Stimulated activated CD8-positive, alpha-beta memory T cell treated with anti-CD3 and anti-CD28 coated beads, Interleukin-7, amount 100 ng/mL, for 1 hour (primary cell): ENCODE results near the gene DMGDH.

Experiments used
- DNase-seq, 2 donors: peaks; one replicate each; pipeline ENCODE4 v3.0.0-alpha.2; 2020; ENCODE audit warnings: low read depth in 2 of 2

DMGDH gene

DNA sequence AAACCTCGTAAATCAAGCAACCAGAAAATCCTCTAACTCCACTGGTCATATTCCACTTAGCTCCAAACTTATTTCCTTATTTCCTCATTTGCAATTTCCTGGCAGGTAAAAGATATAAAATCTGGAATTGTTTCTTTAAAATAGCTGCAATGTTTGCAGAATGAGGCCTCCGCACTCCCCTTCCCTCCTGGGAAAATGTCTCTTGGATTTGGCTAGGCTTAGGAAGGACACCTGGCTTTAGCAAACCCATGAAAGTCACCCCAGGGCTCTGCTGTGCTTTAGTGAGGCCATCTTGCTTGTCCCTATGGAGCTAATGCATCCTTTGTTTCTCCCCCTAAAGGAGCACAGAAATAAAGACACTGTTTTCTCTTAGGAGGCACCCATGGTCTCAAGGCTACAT, 94.9 kb downstream of the DMGDH start:
- no peak for DNase-seq

DNA sequence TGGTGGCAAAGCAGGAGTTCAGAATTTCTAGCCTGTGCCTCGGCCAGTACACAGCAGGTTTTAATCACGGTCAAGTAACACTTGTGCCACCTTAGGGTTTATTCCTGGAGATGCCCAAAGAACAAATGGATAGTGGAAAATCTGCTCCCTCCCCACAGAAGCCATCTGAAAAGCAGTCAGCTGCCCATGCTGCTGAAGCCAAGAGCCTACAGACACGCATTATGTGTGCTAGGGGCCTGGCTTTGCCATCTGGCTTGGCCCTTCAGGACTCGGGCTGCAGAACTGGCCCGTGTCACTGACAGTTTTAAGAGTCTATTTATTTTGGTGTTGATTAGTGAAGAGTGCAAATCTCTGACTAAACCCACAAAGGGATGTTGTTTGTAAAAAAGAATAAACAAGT, 95.5 kb downstream of the DMGDH start:
- DNase-seq = no peak

DNA sequence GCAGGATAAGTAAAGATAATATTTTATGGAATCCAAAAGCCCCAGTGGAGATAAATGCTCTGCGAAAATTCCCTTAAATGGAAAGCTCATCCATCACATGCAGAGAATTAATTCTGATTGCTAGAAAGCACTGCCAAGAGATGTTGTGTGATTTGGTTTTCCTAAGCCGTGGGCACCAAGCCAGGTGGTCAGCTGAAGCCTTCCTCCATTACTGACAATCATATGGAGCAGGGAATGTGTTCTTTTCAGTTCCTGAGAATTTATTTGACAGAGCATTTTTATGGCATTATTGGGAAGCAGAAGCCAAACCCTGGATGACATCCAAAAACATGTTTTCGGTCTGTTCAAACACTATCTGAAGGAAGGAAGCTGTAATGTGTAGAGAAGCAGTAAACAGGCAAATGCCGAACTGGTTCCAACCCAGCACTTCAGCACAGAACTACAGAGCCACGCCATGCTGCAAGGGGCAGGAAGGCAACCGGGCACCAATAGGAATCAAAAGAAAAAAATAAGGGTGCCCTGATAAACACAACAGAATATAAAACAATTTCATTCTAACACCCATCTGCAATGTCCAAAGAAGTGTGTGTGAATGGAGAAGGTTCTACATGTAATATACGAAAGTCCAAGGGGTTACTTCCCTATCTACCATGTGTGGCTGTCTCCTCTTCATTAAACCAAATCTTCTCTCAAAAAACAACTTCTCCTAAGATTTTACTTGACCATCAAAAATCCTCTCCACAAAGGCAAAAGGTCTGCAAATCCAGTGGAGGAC, 96.6 kb downstream of the DMGDH start:
- DNase-seq = no peak

DNA sequence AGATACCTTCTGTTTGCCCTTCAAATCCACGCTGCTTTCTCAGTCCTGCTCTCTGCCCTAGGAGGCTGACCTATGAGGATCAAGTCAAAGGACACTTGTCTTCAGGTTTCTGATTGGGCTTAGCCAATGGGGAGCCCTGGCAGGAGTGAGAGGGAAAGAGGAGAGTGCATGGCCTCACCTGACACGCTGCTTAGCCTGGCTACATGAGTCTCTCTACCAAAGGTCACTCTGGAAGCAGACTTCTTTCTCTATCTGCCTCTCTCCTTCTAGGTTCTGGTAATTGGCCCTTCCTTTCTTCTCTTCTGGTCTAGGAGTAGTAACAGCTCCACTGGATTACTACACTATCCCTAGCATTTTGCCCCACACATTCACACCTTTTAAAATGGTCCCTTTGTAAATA, 97.5 kb downstream of the DMGDH start:
- no peak for DNase-seq

DNA sequence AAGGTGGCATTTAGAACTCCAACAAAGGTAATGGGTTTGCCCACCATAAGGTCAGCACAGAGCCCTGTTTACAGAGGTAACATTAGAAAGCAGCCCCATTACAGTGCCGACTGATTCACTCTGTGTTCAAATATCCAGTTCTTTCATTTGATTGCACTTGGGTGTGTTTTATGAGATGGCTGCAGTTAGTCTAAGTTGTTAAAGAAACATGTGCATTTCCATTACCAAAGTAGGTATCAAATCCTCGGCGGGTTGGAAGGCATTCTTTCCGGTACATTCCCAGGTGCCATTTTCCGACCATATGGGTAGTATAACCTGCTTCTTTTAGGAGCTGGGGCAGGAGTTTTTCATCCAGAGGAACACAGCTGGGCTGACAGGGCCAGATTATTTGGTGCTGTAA, 100.7 kb downstream of the DMGDH start:
- no peak for DNase-seq

DNA sequence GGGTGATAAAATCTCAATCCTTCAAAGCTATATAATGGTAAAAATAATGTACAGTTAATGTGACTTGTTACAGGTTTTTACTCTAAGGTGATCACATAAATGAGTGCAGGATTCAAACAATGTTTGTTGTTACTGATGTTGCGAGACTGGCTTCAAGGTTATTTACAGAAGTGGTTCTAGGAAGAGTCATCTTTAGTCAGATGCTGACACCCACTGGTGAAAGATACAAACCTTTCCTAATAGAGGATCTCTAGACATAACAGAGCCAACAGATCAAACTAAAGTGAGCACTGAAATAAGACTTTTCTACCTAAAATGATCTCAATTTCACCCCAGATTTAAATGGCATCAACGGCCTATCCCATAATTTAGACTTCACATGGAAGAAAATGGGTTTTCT, 104.6 kb downstream of the DMGDH start:
- no peak for DNase-seq

DNA sequence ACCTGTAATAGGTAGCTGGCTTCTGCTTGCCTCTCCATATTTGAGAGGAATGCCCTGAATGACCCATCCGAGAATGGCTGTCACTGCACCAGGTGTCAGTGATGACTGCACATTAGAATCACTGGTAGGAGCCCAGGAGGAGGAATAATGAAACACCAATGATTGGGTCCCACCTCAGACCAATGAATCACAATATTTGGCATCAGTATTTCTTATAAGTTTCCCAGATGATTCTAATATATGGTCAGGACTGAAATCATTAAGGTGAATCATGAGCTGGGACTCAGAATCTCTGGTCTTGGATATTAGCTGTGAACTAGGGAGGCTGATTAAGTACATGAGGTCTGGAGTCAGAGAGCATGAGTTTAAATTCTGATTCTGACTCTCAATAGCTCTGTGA, 107.7 kb downstream of the DMGDH start:
- no peak for DNase-seq

DNA sequence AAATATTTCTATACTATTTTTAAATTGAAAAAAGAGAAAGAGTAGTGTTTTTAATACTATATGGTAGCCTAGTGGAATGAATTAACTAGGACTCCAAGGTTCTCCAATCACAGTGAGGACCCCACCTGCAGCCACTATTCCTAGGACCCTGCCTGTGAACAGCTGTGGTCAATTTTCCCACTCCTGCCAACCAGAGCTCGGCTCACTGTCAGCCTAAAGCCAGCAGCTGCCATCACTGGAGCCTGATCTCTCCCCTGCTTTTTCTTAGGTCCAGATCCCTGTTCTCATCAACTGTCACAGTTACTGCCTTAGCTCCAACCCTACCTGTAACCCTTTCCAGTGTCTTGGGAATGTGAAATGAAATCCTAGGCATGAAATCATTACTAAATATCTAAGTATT, 109.7 kb downstream of the DMGDH start:
- no peak for DNase-seq

DNA sequence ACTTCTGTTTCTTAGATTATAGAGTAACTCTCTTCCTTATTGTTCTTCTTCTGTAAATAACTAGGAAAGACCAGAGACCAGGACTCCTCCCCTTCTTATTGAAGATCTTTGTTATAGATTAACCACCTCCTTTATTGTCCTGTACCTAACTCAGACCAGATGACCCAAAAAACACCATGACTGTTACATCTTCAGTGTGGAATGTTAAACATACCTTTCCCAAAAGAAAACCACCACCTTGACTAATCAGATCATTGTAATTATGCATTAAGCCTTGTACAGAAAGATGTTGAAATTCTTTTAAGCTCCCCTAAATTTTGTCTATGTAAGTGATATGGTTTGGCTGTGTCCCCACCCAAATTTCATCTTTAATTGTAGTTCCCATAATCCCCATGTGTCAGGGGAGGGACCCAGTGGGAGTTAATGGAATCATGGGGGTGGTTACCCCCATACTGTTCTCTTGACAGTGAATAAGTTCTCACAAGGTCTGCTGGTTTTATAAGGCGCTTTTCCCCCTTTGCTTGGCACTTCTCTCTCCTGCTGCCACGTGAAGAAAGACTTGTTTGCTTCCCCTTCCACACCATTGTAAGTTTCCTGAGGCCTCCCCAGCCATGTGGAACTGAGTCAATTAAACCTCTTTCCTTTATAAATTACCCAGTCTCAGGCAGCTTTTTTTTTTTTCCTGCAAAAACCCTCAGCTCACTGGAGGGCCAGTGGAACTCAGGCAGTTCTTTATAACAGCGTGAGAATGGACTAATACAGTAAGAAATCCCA, 110.6 kb downstream of the DMGDH start:
- DNase-seq = no peak

DNA sequence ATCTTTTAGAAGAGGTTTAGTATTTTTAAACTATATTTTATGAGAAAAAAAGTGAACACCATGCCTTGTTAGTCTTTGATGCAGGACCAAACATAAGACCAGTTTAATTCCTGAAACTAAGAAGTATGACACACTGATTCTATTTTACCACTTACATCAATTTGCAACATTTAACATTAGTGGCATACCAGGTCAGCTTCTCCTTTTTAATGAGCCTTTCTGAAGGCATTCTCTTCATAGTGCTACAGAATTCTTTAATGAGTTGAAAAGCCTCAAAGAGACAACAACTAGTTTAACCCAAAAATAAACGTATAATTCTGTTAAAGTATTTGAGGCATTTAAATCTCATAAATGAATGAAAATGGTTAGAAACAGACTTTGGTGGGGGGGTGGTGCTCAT, 112.6 kb downstream of the DMGDH start:
- DNase-seq = no peak

DNA sequence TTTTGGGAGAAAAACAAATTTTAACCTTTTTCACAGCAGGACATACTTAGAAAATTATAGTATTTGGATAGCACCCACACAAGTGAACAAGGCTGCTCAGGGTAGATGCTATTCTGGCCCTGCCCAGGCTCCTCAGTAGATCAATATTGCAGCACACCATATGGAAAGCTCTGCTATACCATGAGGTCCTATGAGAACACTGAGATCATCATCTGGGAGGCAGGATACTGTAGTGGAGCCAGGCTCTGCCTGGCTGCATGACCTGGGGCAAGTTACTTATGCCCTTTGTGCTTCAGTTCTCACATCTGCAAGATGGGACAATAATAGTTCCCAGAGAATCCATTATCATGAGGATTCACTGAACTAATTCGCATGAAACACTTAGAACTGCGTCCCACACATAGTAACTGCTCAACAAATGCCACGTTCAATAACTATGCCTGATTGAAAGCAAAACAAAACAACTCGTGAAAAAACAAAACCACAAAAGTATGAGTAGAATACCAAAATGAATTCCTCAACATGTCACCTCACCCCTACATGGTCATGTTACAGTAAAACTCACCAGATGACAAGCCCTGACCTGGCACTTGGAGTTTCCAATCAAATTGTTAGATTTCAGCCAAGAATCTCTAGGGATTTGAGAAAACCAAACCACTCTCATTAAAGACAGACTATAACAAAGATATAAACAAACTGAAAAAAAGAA, 116.2 kb downstream of the DMGDH start:
- no peak for DNase-seq
